K562 (cell line): ENCODE data around the gene NEU1. TPM values are rescaled to one million over a fixed set of nuclear protein-coding genes. Genes with fewer than 3 reads are reported as not detected.

Experiments used
- BACH1 ChIP-seq: fragments of 200-800 bp; sonication (Bioruptor generic); IDR thresholded peaks from 2 replicates; pipeline ENCODE4 v1.6.1; 2016; ENCODE audit warnings: missing genetic modification characterization, missing compliant biosample characterization
- BCOR ChIP-seq: fragments of 450-650 bp; IDR thresholded peaks from 2 replicates; pipeline ENCODE4 v1.6.1; 2016
- CBX1 ChIP-seq: sonication (generic); IDR thresholded peaks from 2 replicates; pipeline ENCODE4 v1.6.1; 2016; ENCODE audit warnings: antibody characterized with exemption, low read depth, mild to moderate bottlenecking
- EHMT2 ChIP-seq: fragments of 450-650 bp; IDR thresholded peaks from 2 replicates; pipeline ENCODE4 v1.6.1; 2018; ENCODE audit warnings: antibody characterized with exemption
- HDAC1 ChIP-seq, 2 experiments: fragments of 450-650 bp; IDR thresholded peaks; 2 replicates each; pipeline ENCODE4 v1.6.1; 2016 to 2017; ENCODE audit warnings: inconsistent platforms in 1 of 2, mild to moderate bottlenecking in 1 of 2, moderate library complexity in 1 of 2
- PURB ChIP-seq: sonication (generic); formaldehyde crosslinking; IDR thresholded peaks from 2 replicates; pipeline ENCODE4 v1.9.0; 2021; ENCODE audit warnings: low read depth, mild to moderate bottlenecking, missing genetic modification reagents
- RAD21 ChIP-seq, 2 experiments: fragments of 250-450 bp in 1 of 2; fragments of 450-650 bp in 1 of 2; sonication (Bioruptor Pico) in 1 of 2; formaldehyde crosslinking in 1 of 2; IDR thresholded peaks in 1 of 2; conservative IDR thresholded peaks in 1 of 2; 2 replicates each; pipeline versions ENCODE4 v1.4.0 to v1.8.0; 2020 to 2022; ENCODE audit warnings: mild to moderate bottlenecking in 2 of 2, moderate library complexity in 1 of 2
- RFX5 ChIP-seq: IDR thresholded peaks from 2 replicates; pipeline ENCODE4 v1.6.1; 2011; ENCODE audit warnings: low read depth, mild to moderate bottlenecking, improper control_type of control experiment, low read length
- SREBF1 ChIP-seq: fragments of 150-350 bp; IDR thresholded peaks from 2 replicates; pipeline ENCODE4 v1.6.1; 2014; ENCODE audit warnings: antibody characterized with exemption, low read depth, low read length, borderline replicate concordance
- SRSF1 ChIP-seq: fragments of 200-400 bp; formaldehyde crosslinking; IDR thresholded peaks from 2 replicates; pipeline ENCODE4 v1.6.1; 2017; ENCODE audit warnings: mild to moderate bottlenecking, low read depth, low read length, moderate library complexity
- TSC22D4 ChIP-seq: fragments of 450-650 bp; IDR thresholded peaks from 2 replicates; pipeline ENCODE4 v1.6.1; 2016; ENCODE audit warnings: missing genetic modification characterization, missing biosample characterization, control low read depth
- polyA plus RNA-seq, 8 experiments: library from polyadenylated mRNA; depleted of rRNA in 4 of 8; stranded (reverse) in 5 of 8; unstranded in 3 of 8; fragments of >200 nt; fragmentation: Nextera tagmentation in 2 of 8; fragmentation: Illumina TruSeq in 1 of 8; extraction: Ambion mirVana in 2 of 8; extraction: Trizol in 1 of 8; gene quantifications; 2 replicates each; pipeline versions ENCODE4 v1.2.1 to v1.2.3, GENCODE V29; 2011 to 2014; ENCODE audit warnings: inconsistent platforms in 1 of 8, missing spikeins in 1 of 8
- total RNA-seq, 7 experiments: library from RNA; depleted of rRNA in 6 of 7; stranded (reverse); fragments of >200 nt in 6 of 7; fragmentation: Illumina TruSeq in 2 of 7; extraction: Trizol in 2 of 7; gene quantifications; 2 replicates each; pipeline versions ENCODE4 v1.2.1 to v1.2.3, GENCODE V29; 2011 to 2021; ENCODE audit warnings: low replicate concordance in 1 of 7
- TF ChIP-seq, protein P1 (sequence below): fragments of 250-450 bp; sonication (Bioruptor Pico); IDR thresholded peaks from 2 replicates; pipeline ENCODE4 v1.4.0; 2020; ENCODE audit warnings: borderline replicate concordance
- TF ChIP-seq, protein P2 (sequence below): IDR thresholded peaks from 2 replicates; pipeline ENCODE4 v1.6.1; 2014; ENCODE audit warnings: antibody characterized with exemption
- TF ChIP-seq, protein P3 (sequence below): sonication (generic); formaldehyde crosslinking; IDR thresholded peaks from 2 replicates; pipeline ENCODE4 v1.4.0; 2020; ENCODE audit warnings: mild to moderate bottlenecking, missing genetic modification reagents
- TF ChIP-seq, protein P4 (sequence below), 2 experiments: fragments of 200-800 bp in 1 of 2; sonication (Bioruptor generic) in 1 of 2; sonication (generic) in 1 of 2; formaldehyde crosslinking in 1 of 2; IDR thresholded peaks in 1 of 2; conservative IDR thresholded peaks in 1 of 2; 2 replicates each; pipeline versions ENCODE4 v1.5.0 to v1.6.1; 2016 to 2020; ENCODE audit warnings: missing compliant biosample characterization in 1 of 2, missing genetic modification characterization in 1 of 2, missing genetic modification reagents in 1 of 2
- TF ChIP-seq, protein P5 (sequence below): fragments of 200-800 bp; sonication (Bioruptor generic); IDR thresholded peaks from 2 replicates; pipeline ENCODE4 v1.6.1; 2017; ENCODE audit warnings: missing genetic modification characterization, missing compliant biosample characterization

The NEU1 gene
- total and polyA plus RNA-seq, 9 of the 15 experiments (the other 6 are each of a cell fraction or from before 2014, with no cell fraction given): 14.8 to 67.8 (median 51.0) TPM

DNA sequence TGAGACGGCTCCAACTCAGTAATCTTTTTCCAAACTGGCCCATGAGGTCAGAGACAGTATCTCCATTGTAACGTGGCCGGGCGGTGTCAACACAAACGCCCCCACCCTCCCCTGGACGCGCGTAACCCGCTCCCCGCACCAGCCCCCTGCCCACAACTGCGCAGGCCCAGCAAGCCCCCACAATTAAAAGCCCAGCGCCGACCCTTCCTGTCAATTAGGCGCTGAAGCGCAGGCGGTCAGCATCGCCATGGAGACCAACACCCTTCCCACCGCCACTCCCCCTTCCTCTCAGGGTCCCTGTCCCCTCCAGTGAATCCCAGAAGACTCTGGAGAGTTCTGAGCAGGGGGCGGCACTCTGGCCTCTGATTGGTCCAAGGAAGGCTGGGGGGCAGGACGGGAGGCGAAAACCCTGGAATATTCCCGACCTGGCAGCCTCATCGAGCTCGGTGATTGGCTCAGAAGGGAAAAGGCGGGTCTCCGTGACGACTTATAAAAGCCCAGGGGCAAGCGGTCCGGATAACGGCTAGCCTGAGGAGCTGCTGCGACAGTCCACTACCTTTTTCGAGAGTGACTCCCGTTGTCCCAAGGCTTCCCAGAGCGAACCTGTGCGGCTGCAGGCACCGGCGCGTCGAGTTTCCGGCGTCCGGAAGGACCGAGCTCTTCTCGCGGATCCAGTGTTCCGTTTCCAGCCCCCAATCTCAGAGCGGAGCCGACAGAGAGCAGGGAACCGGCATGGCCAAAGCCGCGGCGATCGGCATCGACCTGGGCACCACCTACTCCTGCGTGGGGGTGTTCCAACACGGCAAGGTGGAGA lies 47.4 kb downstream of the NEU1 start, which contains the start of the genes HSPA1A and HSPA1L (continued):
- TF ChIP-seq, protein P1, sequence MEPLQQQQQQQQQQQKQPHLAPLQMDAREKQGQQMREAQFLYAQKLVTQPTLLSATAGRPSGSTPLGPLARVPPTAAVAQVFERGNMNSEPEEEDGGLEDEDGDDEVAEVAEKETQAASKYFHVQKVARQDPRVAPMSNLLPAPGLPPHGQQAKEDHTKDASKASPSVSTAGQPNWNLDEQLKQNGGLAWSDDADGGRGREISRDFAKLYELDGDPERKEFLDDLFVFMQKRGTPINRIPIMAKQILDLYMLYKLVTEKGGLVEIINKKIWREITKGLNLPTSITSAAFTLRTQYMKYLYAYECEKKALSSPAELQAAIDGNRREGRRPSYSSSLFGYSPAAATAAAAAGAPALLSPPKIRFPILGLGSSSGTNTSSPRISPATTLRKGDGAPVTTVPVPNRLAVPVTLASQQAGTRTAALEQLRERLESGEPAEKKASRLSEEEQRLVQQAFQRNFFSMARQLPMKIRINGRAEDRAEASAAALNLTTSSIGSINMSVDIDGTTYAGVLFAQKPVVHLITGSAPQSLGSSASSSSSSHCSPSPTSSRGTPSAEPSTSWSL (CRISPR knock-in tag): peak; percentile 90; the same call in 1 of the 2 replicates
- TF ChIP-seq HDAC1 (IDR thresholded peaks at IDR 0.05) (peak in 1 of 2 experiments; percentile 63; a peak in 2 of 4 replicates), SRSF1 (no peak), RAD21 (CRISPR knock-in tag; conservative IDR thresholded peaks at IDR 0.05 in 1 of 2, IDR thresholded peaks at IDR 0.05 in 1 of 2) (peak; percentile 16 to 30; a peak in 3 of 4 replicates), CBX1 (peak; percentile 94; the same call in 1 of the 2 replicates), RFX5 (no peak; the same call in 1 of the 2 replicates), PURB (CRISPR knock-in tag) (no peak), BCOR (peak; percentile 85), SREBF1 (peak; percentile 40; the same call in 1 of the 2 replicates), EHMT2 (no peak), TSC22D4 (tag) (no peak), BACH1 (tag) (no peak)
- TF ChIP-seq, protein P2, sequence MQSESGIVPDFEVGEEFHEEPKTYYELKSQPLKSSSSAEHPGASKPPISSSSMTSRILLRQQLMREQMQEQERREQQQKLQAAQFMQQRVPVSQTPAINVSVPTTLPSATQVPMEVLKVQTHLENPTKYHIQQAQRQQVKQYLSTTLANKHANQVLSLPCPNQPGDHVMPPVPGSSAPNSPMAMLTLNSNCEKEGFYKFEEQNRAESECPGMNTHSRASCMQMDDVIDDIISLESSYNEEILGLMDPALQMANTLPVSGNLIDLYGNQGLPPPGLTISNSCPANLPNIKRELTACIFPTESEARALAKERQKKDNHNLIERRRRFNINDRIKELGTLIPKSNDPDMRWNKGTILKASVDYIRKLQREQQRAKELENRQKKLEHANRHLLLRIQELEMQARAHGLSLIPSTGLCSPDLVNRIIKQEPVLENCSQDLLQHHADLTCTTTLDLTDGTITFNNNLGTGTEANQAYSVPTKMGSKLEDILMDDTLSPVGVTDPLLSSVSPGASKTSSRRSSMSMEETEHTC: 0 out of 2 replicates have a peak, but pooled peaks have one; percentile 32
- TF ChIP-seq, protein P3, sequence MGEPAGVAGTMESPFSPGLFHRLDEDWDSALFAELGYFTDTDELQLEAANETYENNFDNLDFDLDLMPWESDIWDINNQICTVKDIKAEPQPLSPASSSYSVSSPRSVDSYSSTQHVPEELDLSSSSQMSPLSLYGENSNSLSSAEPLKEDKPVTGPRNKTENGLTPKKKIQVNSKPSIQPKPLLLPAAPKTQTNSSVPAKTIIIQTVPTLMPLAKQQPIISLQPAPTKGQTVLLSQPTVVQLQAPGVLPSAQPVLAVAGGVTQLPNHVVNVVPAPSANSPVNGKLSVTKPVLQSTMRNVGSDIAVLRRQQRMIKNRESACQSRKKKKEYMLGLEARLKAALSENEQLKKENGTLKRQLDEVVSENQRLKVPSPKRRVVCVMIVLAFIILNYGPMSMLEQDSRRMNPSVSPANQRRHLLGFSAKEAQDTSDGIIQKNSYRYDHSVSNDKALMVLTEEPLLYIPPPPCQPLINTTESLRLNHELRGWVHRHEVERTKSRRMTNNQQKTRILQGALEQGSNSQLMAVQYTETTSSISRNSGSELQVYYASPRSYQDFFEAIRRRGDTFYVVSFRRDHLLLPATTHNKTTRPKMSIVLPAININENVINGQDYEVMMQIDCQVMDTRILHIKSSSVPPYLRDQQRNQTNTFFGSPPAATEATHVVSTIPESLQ (CRISPR knock-in tag): no peak
- TF ChIP-seq, protein P4, sequence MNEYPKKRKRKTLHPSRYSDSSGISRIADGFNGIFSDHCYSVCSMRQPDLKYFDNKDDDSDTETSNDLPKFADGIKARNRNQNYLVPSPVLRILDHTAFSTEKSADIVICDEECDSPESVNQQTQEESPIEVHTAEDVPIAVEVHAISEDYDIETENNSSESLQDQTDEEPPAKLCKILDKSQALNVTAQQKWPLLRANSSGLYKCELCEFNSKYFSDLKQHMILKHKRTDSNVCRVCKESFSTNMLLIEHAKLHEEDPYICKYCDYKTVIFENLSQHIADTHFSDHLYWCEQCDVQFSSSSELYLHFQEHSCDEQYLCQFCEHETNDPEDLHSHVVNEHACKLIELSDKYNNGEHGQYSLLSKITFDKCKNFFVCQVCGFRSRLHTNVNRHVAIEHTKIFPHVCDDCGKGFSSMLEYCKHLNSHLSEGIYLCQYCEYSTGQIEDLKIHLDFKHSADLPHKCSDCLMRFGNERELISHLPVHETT (CRISPR knock-in tag; conservative IDR thresholded peaks at IDR 0.05 in 1 of 2, IDR thresholded peaks at IDR 0.05 in 1 of 2): no peak
- TF ChIP-seq, protein P5, sequence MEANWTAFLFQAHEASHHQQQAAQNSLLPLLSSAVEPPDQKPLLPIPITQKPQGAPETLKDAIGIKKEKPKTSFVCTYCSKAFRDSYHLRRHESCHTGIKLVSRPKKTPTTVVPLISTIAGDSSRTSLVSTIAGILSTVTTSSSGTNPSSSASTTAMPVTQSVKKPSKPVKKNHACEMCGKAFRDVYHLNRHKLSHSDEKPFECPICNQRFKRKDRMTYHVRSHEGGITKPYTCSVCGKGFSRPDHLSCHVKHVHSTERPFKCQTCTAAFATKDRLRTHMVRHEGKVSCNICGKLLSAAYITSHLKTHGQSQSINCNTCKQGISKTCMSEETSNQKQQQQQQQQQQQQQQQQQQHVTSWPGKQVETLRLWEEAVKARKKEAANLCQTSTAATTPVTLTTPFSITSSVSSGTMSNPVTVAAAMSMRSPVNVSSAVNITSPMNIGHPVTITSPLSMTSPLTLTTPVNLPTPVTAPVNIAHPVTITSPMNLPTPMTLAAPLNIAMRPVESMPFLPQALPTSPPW (CRISPR knock-in tag): no peak
